ENCODE results near the gene CPA3.

The CPA3 gene

GRCh38 chr3:148856384-148856783, 8.7 kb upstream of the CPA3 start:
- FAIRE-seq (no peak), DNase-seq (ENCODE audit: insufficient read length, low spot score) (no peak)

GRCh38 chr3:148857316-148857715, 7.8 kb upstream of the CPA3 start:
- DNase-seq (ENCODE audit: insufficient read length, low spot score): no peak
- FAIRE-seq: no peak

GRCh38 chr3:148861277-148861869, 3.7 kb upstream of the CPA3 start:
- FAIRE-seq: peak; percentile 78
- no peak for DNase-seq (ENCODE audit: insufficient read length, low spot score)

- no peak for DNase-seq (ENCODE audit: insufficient read length, low spot score)
- FAIRE-seq: no peak
Measured at GRCh38 chr3:148863297-148863696, 1.8 kb upstream of the CPA3 start.

GRCh38 chr3:148863814-148864213, 1.3 kb upstream of the CPA3 start:
- FAIRE-seq: no peak

GRCh38 chr3:148866261-148866660, 1.2 kb downstream of the CPA3 start:
- DNase-seq (ENCODE audit: insufficient read length, low spot score) (no peak), FAIRE-seq (no peak)

More at GRCh38 chr3:148863814-148864213, 1.3 kb upstream of the CPA3 start:
- DNase-seq (ENCODE audit: insufficient read length, low spot score): no peak

- FAIRE-seq: no peak
Measured at GRCh38 chr3:148873270-148873927, 8.3 kb downstream of the CPA3 start.

GRCh38 chr3:148873977-148874376, 8.9 kb downstream of the CPA3 start:
- DNase-seq (ENCODE audit: insufficient read length, low spot score) (no peak), FAIRE-seq (no peak)

More at GRCh38 chr3:148873270-148873927, 8.3 kb downstream of the CPA3 start:
- DNase-seq (ENCODE audit: insufficient read length, low spot score): no peak

GRCh38 chr3:148878095-148878494, 13.0 kb downstream of the CPA3 start:
- DNase-seq (ENCODE audit: insufficient read length, low spot score) (no peak), FAIRE-seq (no peak)

GRCh38 chr3:148879256-148879655, 14.2 kb downstream of the CPA3 start:
- no peak for FAIRE-seq
- no peak for DNase-seq (ENCODE audit: insufficient read length, low spot score)

GRCh38 chr3:148880681-148881080, 15.6 kb downstream of the CPA3 start:
- FAIRE-seq (no peak), DNase-seq (ENCODE audit: insufficient read length, low spot score) (no peak)

- FAIRE-seq (no peak), DNase-seq (ENCODE audit: insufficient read length, low spot score) (no peak)
Measured at GRCh38 chr3:148881286-148881685, 16.2 kb downstream of the CPA3 start.

- no peak for FAIRE-seq
- DNase-seq (ENCODE audit: insufficient read length, low spot score): no peak
Measured at GRCh38 chr3:148882288-148882687, 17.2 kb downstream of the CPA3 start.

GRCh38 chr3:148883163-148883562, 18.1 kb downstream of the CPA3 start:
- DNase-seq (ENCODE audit: insufficient read length, low spot score) (no peak), FAIRE-seq (no peak)

- no peak for FAIRE-seq
- no peak for DNase-seq (ENCODE audit: insufficient read length, low spot score)
Measured at GRCh38 chr3:148884261-148884660, 19.2 kb downstream of the CPA3 start.

- DNase-seq (ENCODE audit: insufficient read length, low spot score) (no peak), FAIRE-seq (no peak)
Measured at GRCh38 chr3:148889828-148890227, 24.7 kb downstream of the CPA3 start.

- FAIRE-seq (no peak), DNase-seq (ENCODE audit: insufficient read length, low spot score) (no peak)
Measured at GRCh38 chr3:148896062-148896461, 31.0 kb downstream of the CPA3 start.

- no peak for FAIRE-seq
- no peak for DNase-seq (ENCODE audit: insufficient read length, low spot score)
Measured at GRCh38 chr3:148901987-148902791, 37.1 kb downstream of the CPA3 start.

GRCh38 chr3:148903022-148903442, 37.9 kb downstream of the CPA3 start:
- DNase-seq (ENCODE audit: insufficient read length, low spot score): no peak
- FAIRE-seq: no peak

- DNase-seq (ENCODE audit: insufficient read length, low spot score) (no peak), FAIRE-seq (no peak)
Measured at GRCh38 chr3:148903941-148904340, 38.8 kb downstream of the CPA3 start.

GRCh38 chr3:148906667-148907066, 41.6 kb downstream of the CPA3 start:
- DNase-seq (ENCODE audit: insufficient read length, low spot score) (no peak), FAIRE-seq (no peak)

- DNase-seq (ENCODE audit: insufficient read length, low spot score) (no peak), FAIRE-seq (no peak)
Measured at GRCh38 chr3:148911173-148911572, 46.1 kb downstream of the CPA3 start.
